Measurements from ENCODE around the gene PHLDB1. TPM values are rescaled to one million over a fixed set of nuclear protein-coding genes. Genes with fewer than 3 reads are reported as not detected.

The PHLDB1 gene
- polyA plus RNA-seq, 1 donor (not counting 4 experiments of a cell fraction or from before 2014, with no cell fraction given) = 35.0 TPM

GRCh38 chr11:118652681-118653181, 45.3 kb downstream of the PHLDB1 start:
- H3K27me3 ChIP-seq (ENCODE audit: control insufficient read depth, extremely low read depth, insufficient read depth, low read length) = no peaks in the 10 kb centered on the region
- no peaks in the 10 kb centered on the region for H3K4me1 ChIP-seq (ENCODE audit: control insufficient read depth, extremely low read depth, insufficient read depth, low read length)
- FAIRE-seq = no peak
- no peak for DNase-seq (ENCODE audit: low read depth, low spot score)
- TF ChIP-seq EZH2 (IDR thresholded peaks at IDR 0.05; ENCODE audit: low read length) (no peak), CTCF (optimal IDR thresholded peaks at IDR 0.05 in 1 of 3, IDR thresholded peaks at IDR 0.05 in 1 of 3, conservative IDR thresholded peaks at IDR 0.05 in 1 of 3; ENCODE audit: extremely low read depth in 1 of 3, insufficient read depth in 2 of 3, low read length in 3 of 3) (no peak)
- H3K9ac ChIP-seq (ENCODE audit: control insufficient read depth, extremely low read depth, insufficient read depth, low read length) = no peak overlapping the region
- H2AFZ ChIP-seq (ENCODE audit: control insufficient read depth, low read length) = no peak overlapping the region
- dilution Hi-C loops (cut with MboI; ENCODE audit: extremely low pct_ligation_motif_present, low sequenced_read_pairs) = no loop called here
- H3K36me3 ChIP-seq (ENCODE audit: control insufficient read depth in 2 of 2, extremely low read depth in 1 of 2, insufficient read depth in 2 of 2, low read length in 2 of 2) = peaks cover 42 to 45% of the 10 kb centered on the region in 2 experiments
- no peaks in the 10 kb centered on the region for H3K9me1 ChIP-seq (ENCODE audit: control insufficient read depth, extremely low read depth, insufficient read depth, low read length)
- H4K20me1 ChIP-seq (ENCODE audit: control insufficient read depth, extremely low read depth, insufficient read depth, low read length) = peaks cover 2% of the 10 kb centered on the region
- H3K4me2 ChIP-seq (ENCODE audit: control insufficient read depth, extremely low read depth, insufficient read depth, low read depth, low read length) = no peak overlapping the region
- H3K9me3 ChIP-seq (ENCODE audit: control insufficient read depth, low read depth, low read length) = no peaks in the 10 kb centered on the region
- no peak overlapping the region for H3K27ac ChIP-seq (ENCODE audit: control insufficient read depth, insufficient read depth, low read length)
- no peaks in the 10 kb centered on the region for H3K79me2 ChIP-seq (ENCODE audit: control insufficient read depth, insufficient read depth, low read length)
- no peak overlapping the region for H3K4me3 ChIP-seq (ENCODE audit: control insufficient read depth in 2 of 3, extremely low read depth in 1 of 3, insufficient read depth in 2 of 3, low read depth in 1 of 3, low read length in 3 of 3)

GRCh38 chr11:118653684-118654390, 46.4 kb downstream of the PHLDB1 start:
- DNase-seq (ENCODE audit: low read depth, low spot score) = no peak
- Histone ChIP-seq H3K79me2 (ENCODE audit: control insufficient read depth, insufficient read depth, low read length) (no peaks in the 10 kb centered on the region), H3K4me3 (ENCODE audit: control insufficient read depth in 2 of 3, extremely low read depth in 1 of 3, insufficient read depth in 2 of 3, low read depth in 1 of 3, low read length in 3 of 3) (no peak overlapping the region), H3K9me3 (ENCODE audit: control insufficient read depth, low read depth, low read length) (no peaks in the 10 kb centered on the region), H3K36me3 (ENCODE audit: control insufficient read depth in 2 of 2, extremely low read depth in 1 of 2, insufficient read depth in 2 of 2, low read length in 2 of 2) (peaks cover 39 to 40% of the 10 kb centered on the region in 2 experiments), H3K9me1 (ENCODE audit: control insufficient read depth, extremely low read depth, insufficient read depth, low read length) (no peaks in the 10 kb centered on the region), H3K4me1 (ENCODE audit: control insufficient read depth, extremely low read depth, insufficient read depth, low read length) (no peaks in the 10 kb centered on the region), H3K9ac (ENCODE audit: control insufficient read depth, extremely low read depth, insufficient read depth, low read length) (no peak overlapping the region), H2AFZ (ENCODE audit: control insufficient read depth, low read length) (no peak overlapping the region), H4K20me1 (ENCODE audit: control insufficient read depth, extremely low read depth, insufficient read depth, low read length) (peaks cover 3% of the 10 kb centered on the region), H3K27me3 (ENCODE audit: control insufficient read depth, extremely low read depth, insufficient read depth, low read length) (no peaks in the 10 kb centered on the region), H3K27ac (ENCODE audit: control insufficient read depth, insufficient read depth, low read length) (no peak overlapping the region), H3K4me2 (ENCODE audit: control insufficient read depth, extremely low read depth, insufficient read depth, low read depth, low read length) (no peak overlapping the region)
- FAIRE-seq = no peak
- dilution Hi-C loops (cut with MboI; ENCODE audit: extremely low pct_ligation_motif_present, low sequenced_read_pairs) = no loop called here
- TF ChIP-seq CTCF (optimal IDR thresholded peaks at IDR 0.05 in 1 of 3, IDR thresholded peaks at IDR 0.05 in 1 of 3, conservative IDR thresholded peaks at IDR 0.05 in 1 of 3; ENCODE audit: extremely low read depth in 1 of 3, insufficient read depth in 2 of 3, low read length in 3 of 3) (no peak), EZH2 (IDR thresholded peaks at IDR 0.05; ENCODE audit: low read length) (no peak)

Data from keratinocyte (primary cell).